ENCODE measurements around the gene MRPL21.

The MRPL21 gene

GRCh38 chr11:68946416-68947090 is 42.9 kb upstream of the MRPL21 start:
- DNase-seq (ENCODE audit: low spot score), result no peak
- in situ Hi-C loops (cut with MboI; ENCODE audit: low pct_unique_long_range_greater_than_20kb, low sequenced_read_pairs, unreplicated experiment), result no loop called here
- TF ChIP-seq CTCF (IDR thresholded peaks at IDR 0.05; ENCODE audit: extremely low read depth, insufficient read depth, missing control alignments), result no peak

- DNase-seq (ENCODE audit: low spot score), result no peak
- no peak for TF ChIP-seq CTCF (IDR thresholded peaks at IDR 0.05; ENCODE audit: extremely low read depth, insufficient read depth, missing control alignments)
- in situ Hi-C loops (cut with MboI; ENCODE audit: low pct_unique_long_range_greater_than_20kb, low sequenced_read_pairs, unreplicated experiment), result no loop called here
These were observed 39.2 kb upstream of the MRPL21 start for GRCh38 chr11:68942751-68943271.

GRCh38 chr11:68942095-68942620 is 38.5 kb upstream of the MRPL21 start:
- in situ Hi-C loops (cut with MboI; ENCODE audit: low pct_unique_long_range_greater_than_20kb, low sequenced_read_pairs, unreplicated experiment), result no loop called here
- TF ChIP-seq CTCF (IDR thresholded peaks at IDR 0.05; ENCODE audit: extremely low read depth, insufficient read depth, missing control alignments), result no peak

GRCh38 chr11:68941324-68942094 is 37.9 kb upstream of the MRPL21 start:
- in situ Hi-C loops (cut with MboI; ENCODE audit: low pct_unique_long_range_greater_than_20kb, low sequenced_read_pairs, unreplicated experiment), result no loop called here
- TF ChIP-seq CTCF (IDR thresholded peaks at IDR 0.05; ENCODE audit: extremely low read depth, insufficient read depth, missing control alignments), result no peak
- DNase-seq (ENCODE audit: low spot score), result no peak

More at GRCh38 chr11:68942095-68942620, 38.5 kb upstream of the MRPL21 start:
- DNase-seq (ENCODE audit: low spot score), result no peak

GRCh38 chr11:68940651-68941323 is 37.2 kb upstream of the MRPL21 start:
- in situ Hi-C loops (cut with MboI; ENCODE audit: low pct_unique_long_range_greater_than_20kb, low sequenced_read_pairs, unreplicated experiment), result no loop called here
- no peak for TF ChIP-seq CTCF (IDR thresholded peaks at IDR 0.05; ENCODE audit: extremely low read depth, insufficient read depth, missing control alignments)

More at GRCh38 chr11:68940651-68941323, 37.2 kb upstream of the MRPL21 start:
- no peak for DNase-seq (ENCODE audit: low spot score)

Data from GM13977 (cell line).